ENCODE results near the gene NPY.

GRCh38 chr7:24299192-24299591, 15.2 kb downstream of the NPY start:
- TF ChIP-seq CTCF (IDR thresholded peaks at IDR 0.05) (no peak), POLR2AphosphoS5 (IDR thresholded peaks at IDR 0.05; ENCODE audit: low read depth, low read length) (no peak), RCOR1 (IDR thresholded peaks at IDR 0.05; ENCODE audit: low read length) (no peak), SIN3A (IDR thresholded peaks at IDR 0.05; ENCODE audit: borderline replicate concordance, low read depth, low read length) (no peak), MXI1 (IDR thresholded peaks at IDR 0.05; ENCODE audit: low read depth, low read length) (no peak), PBX3 (IDR thresholded peaks at IDR 0.05) (no peak), JUND (IDR thresholded peaks at IDR 0.05) (no peak), FOSL2 (IDR thresholded peaks at IDR 0.05; ENCODE audit: borderline replicate concordance, low read depth) (no peak)
